PC-3 (cell line): ENCODE data around the gene FARP1. TPM values are rescaled to one million over a fixed set of nuclear protein-coding genes. Genes with fewer than 3 reads are reported as not detected.

Source experiments
- ATAC-seq: fragments of 200-7000 bp; cut with Tn5 transposase; 2 replicates; pipeline ENCODE4 v1.9.1; 2020; ENCODE audit warnings: mild to moderate bottlenecking, moderate library complexity
- BruUV-seq: library from RNA; stranded (reverse); fragments of 400-500 nt; replicated peaks from 2 replicates; lab custom pipeline; 2021; lab: Mats Ljungman, UMichigan
- CTCF ChIA-PET: fragments of 300-600 bp; sonication (Branson Sonifier 250); formaldehyde crosslinking; loops from one replicate; lab custom pipeline; 2022; ENCODE audit warnings: antibody characterized with exemption; lab: Charles Lee
- POLR2A ChIA-PET: fragments of 300-600 bp; sonication (Branson Sonifier 250); formaldehyde crosslinking; loops from one replicate; lab custom pipeline; 2022; ENCODE audit warnings: antibody characterized with exemption; ENCODE audit not compliant: unreplicated experiment; lab: Charles Lee
- DNase-seq: peaks from one replicate; pipeline ENCODE4 v3.0.0-alpha.2; 2015
- H2AFZ ChIP-seq: fragments of 300-600 bp; sonication (generic); 2 replicates; pipeline ENCODE4 v1.6.0; 2016; ENCODE audit warnings: antibody characterized with exemption, low read length
- H3F3A ChIP-seq: fragments of 300-600 bp; sonication (generic); one replicate; pipeline ENCODE4 v1.6.0; 2017; ENCODE audit warnings: antibody characterized with exemption, low read length, control low read depth, mild to moderate bottlenecking; ENCODE audit not compliant: unreplicated experiment
- H3K27ac ChIP-seq: fragments of 300-600 bp; sonication (generic); 2 replicates; pipeline ENCODE4 v1.5.1; 2016; ENCODE audit warnings: mild to moderate bottlenecking, low read length
- H3K27me3 ChIP-seq: fragments of 300-600 bp; sonication (generic); 2 replicates; pipeline ENCODE4 v1.6.1; 2016; ENCODE audit warnings: low read length, mixed read lengths
- H3K36me3 ChIP-seq: fragments of 300-600 bp; sonication (generic); 2 replicates; pipeline ENCODE4 v1.6.1; 2016; ENCODE audit warnings: low read depth, mixed run types, low read length, mixed read lengths
- H3K4me1 ChIP-seq: fragments of 300-600 bp; sonication (generic); 2 replicates; pipeline ENCODE4 v1.5.1; 2016; ENCODE audit warnings: low read length; ENCODE audit not compliant: insufficient read depth
- H3K4me2 ChIP-seq: fragments of 300-600 bp; sonication (generic); 2 replicates; pipeline ENCODE4 v1.6.0; 2016; ENCODE audit warnings: low read length
- H3K4me3 ChIP-seq: fragments of 300-600 bp; sonication (generic); 2 replicates; pipeline ENCODE4 v1.5.1; 2016; ENCODE audit warnings: mild to moderate bottlenecking, low read length, mixed read lengths
- H3K79me2 ChIP-seq: fragments of 300-600 bp; sonication (generic); 2 replicates; pipeline ENCODE4 v1.6.1; 2017; ENCODE audit warnings: low read length, mixed read lengths
- H3K9ac ChIP-seq: fragments of 300-600 bp; sonication (generic); 2 replicates; pipeline ENCODE4 v1.6.0; 2016; ENCODE audit warnings: mild to moderate bottlenecking, low read length
- H3K9me2 ChIP-seq: fragments of 300-600 bp; sonication (generic); replicated peaks from 2 replicates; pipeline ENCODE4 v1.6.1; 2016; ENCODE audit warnings: mixed run types, low read length, mixed read lengths
- H3K9me3 ChIP-seq: fragments of 300-600 bp; sonication (generic); 2 replicates; pipeline ENCODE4 v1.6.1; 2016; ENCODE audit warnings: low read length, mixed read lengths
- H4K20me1 ChIP-seq: fragments of 300-600 bp; sonication (generic); 2 replicates; pipeline ENCODE4 v1.6.1; 2016; ENCODE audit warnings: low read length, mixed read lengths
- EZH2 ChIP-seq: fragments of 300-600 bp; sonication (generic); IDR thresholded peaks from one replicate; pipeline ENCODE4 v1.6.1; 2017; ENCODE audit warnings: antibody characterized with exemption, mild to moderate bottlenecking, low read length; ENCODE audit not compliant: unreplicated experiment
- EZH2phosphoT487 ChIP-seq: fragments of 300-600 bp; sonication (generic); IDR thresholded peaks from 2 replicates; pipeline ENCODE4 v1.6.1; 2018; ENCODE audit warnings: mild to moderate bottlenecking, antibody characterized with exemption, low read length, borderline replicate concordance
- intact Hi-C: fragments of 100-400 bp; cut with micrococcal nuclease; formaldehyde crosslinking; loops from 2 replicates; pipeline ENCODE4 v1.9.0; 2023
- total RNA-seq: library from RNA; depleted of rRNA; stranded (reverse); fragments of >200 nt; gene quantifications from 2 replicates; pipeline ENCODE4 v1.2.3, GENCODE V29; 2014
- TF ChIP-seq, protein P1 (sequence below): fragments of 300-600 bp; sonication (generic); conservative IDR thresholded peaks from 2 replicates; pipeline ENCODE4 v1.5.1; 2017; ENCODE audit warnings: antibody characterized with exemption, low read depth, mild to moderate bottlenecking, low read length

Gene FARP1
- total RNA-seq, 1 experiment from 2014 or later = 18.2 TPM

DNA sequence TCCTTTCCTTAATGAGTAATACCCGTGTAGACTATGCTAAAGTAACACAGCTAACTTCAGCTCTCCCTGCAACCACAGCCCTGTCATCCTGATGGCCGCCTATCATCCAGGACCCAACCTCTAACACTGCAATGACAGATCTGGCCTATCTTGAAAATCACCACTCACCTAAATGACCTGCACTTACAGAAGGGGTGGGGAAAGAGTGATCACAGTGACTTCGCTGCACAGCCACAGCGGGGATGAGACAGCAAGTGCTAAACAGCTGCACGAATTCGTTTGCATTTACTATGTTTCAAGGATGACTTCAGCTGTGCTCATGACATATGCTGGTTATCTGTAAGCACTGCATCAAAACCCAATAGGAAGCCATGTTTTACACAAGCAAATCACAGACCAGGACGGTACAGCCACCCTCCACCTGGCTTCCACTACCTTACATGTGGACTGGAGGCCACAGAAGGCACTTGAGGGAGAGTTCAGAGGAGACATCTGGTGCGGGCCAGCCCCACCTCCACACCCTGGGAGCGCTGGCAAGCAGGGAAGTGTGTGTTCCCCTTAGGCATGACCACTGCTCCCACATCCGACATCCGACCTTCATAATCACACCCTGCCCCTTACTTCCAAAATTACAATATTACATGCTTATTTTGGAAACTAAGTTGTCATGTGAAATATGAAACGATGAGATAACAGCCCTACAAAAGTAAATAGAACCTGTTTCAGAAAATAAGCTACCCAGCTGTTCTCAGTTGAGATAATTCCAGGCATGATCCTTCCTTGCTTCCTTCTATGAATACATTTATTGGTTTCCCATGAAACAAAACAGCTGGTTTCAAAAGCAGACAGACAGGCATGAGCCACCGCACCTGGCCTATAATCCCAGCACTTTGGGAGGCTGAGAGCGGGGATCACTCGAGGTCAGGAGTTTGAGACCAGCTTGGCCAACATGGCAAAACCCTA, 338.3 kb downstream of the FARP1 start:
- no peaks in the 10 kb centered on the region for H4K20me1 ChIP-seq
- intact Hi-C loops = loop anchor here (10.0 kb wide), 1 partner anchor 174 kb away; no protein-coding TSS in a partner anchor
- POLR2A ChIA-PET = no interaction called here
- H2AFZ ChIP-seq = no peak overlapping the region
- no peak overlapping the region for H3K4me2 ChIP-seq
- DNase-seq = no peak
- H3K27me3 ChIP-seq = no peaks in the 10 kb centered on the region
- CTCF ChIA-PET = no interaction called here
- no peaks in the 10 kb centered on the region for H3K9me2 ChIP-seq
- H3K4me1 ChIP-seq = peaks cover 56% of the 10 kb centered on the region
- no peak for ATAC-seq
- H3K36me3 ChIP-seq = peaks cover 7% of the 10 kb centered on the region; the same call in 1 of the 2 replicates
- no peak overlapping the region; the same call in 1 of the 2 replicates for H3K27ac ChIP-seq
- peaks cover 9% of the 10 kb centered on the region for H3F3A ChIP-seq
- no peak overlapping the region for H3K4me3 ChIP-seq
- BruUV-seq = no TSS peak
- peaks cover 81% of the 10 kb centered on the region for H3K79me2 ChIP-seq
- no peak overlapping the region for H3K9ac ChIP-seq
- no peak for TF ChIP-seq EZH2phosphoT487
- TF ChIP-seq, protein P1, sequence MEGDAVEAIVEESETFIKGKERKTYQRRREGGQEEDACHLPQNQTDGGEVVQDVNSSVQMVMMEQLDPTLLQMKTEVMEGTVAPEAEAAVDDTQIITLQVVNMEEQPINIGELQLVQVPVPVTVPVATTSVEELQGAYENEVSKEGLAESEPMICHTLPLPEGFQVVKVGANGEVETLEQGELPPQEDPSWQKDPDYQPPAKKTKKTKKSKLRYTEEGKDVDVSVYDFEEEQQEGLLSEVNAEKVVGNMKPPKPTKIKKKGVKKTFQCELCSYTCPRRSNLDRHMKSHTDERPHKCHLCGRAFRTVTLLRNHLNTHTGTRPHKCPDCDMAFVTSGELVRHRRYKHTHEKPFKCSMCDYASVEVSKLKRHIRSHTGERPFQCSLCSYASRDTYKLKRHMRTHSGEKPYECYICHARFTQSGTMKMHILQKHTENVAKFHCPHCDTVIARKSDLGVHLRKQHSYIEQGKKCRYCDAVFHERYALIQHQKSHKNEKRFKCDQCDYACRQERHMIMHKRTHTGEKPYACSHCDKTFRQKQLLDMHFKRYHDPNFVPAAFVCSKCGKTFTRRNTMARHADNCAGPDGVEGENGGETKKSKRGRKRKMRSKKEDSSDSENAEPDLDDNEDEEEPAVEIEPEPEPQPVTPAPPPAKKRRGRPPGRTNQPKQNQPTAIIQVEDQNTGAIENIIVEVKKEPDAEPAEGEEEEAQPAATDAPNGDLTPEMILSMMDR = no peak
- no peak for TF ChIP-seq EZH2
- no peaks in the 10 kb centered on the region for H3K9me3 ChIP-seq

DNA sequence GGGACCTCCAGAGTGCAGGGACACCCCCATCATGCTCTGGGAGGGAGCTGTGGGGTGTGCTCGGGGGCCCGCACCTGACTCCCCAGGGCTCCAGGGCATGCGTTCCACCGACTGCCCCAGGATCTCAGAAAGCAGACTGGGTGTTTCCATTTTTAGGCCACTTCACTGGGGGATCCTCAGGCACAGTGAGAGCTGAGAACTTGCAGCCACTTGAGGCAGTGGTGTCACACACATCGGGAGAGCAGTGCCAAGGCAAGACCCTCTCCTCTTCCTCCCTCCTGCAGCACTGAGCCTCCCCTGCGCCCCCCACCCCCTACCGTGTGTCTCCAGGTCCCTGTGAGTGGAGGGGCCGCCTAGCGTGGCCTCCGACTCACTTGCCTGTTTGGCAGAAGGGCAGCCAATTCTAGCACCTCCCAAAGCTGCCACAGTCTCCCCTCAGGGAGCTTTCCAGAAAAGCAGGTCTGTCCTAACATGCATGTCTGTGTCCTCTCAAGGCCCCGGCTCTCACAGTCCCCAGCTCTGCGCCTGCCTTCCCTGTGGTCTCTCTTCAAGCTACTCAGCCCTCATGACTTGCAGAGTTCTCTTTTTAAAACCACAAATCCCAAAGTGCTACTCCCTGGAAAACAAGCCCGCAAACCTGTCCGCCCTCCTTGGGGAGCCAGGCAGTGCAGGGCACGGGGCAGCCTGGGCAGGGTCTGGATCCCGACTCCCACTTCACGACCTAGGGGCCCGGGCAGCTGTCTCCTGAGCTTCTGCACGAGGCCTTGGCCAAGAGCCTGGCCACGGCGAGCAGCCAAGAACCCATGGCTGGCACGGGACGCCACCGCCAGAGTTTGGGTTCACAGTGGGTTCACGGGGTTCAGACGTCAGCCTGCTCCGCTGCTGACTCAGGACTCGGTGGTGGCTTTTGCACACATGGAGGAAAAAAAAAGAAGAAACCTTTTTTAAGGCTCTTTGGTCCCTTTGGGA, 339.9 kb downstream of the FARP1 start:
- TF ChIP-seq EZH2phosphoT487 = no peak
- TF ChIP-seq, protein P1 = peak; percentile 32; the same call in 1 of the 2 replicates
- no peak for TF ChIP-seq EZH2
- Histone ChIP-seq H3K79me2 (peaks cover 84% of the 10 kb centered on the region), H3K27ac (peak overlapping the region; percentile 99), H3K4me3 (no peak overlapping the region), H3F3A (peaks cover 5% of the 10 kb centered on the region), H3K36me3 (peaks cover 7% of the 10 kb centered on the region; the same call in 1 of the 2 replicates), H3K4me2 (peak overlapping the region; percentile 83), H3K9ac (peak overlapping the region; percentile 87), H3K9me3 (no peaks in the 10 kb centered on the region), H2AFZ (no peak overlapping the region), H4K20me1 (no peaks in the 10 kb centered on the region), H3K4me1 (peaks cover 47% of the 10 kb centered on the region), H3K27me3 (no peaks in the 10 kb centered on the region), H3K9me2 (no peaks in the 10 kb centered on the region)
- CTCF ChIA-PET = interaction anchor here (1.2 kb wide), 1 partner anchor 171 kb away, joined by 4 read pairs; no protein-coding TSS in a partner anchor
- intact Hi-C loops = loop anchor here (10.0 kb wide), 1 partner anchor 172 kb away; no protein-coding TSS in a partner anchor
- POLR2A ChIA-PET = interaction anchor here (0.5 kb wide), 1 partner anchor 95 kb away, joined by 15 read pairs; no protein-coding TSS in a partner anchor
- DNase-seq = no peak
- ATAC-seq = no peak
- BruUV-seq = no TSS peak
